ENCODE results near the gene MBTPS1. TPM values are rescaled to one million over a fixed set of nuclear protein-coding genes. Genes with fewer than 3 reads are reported as not detected.
A peak's percentile ranks its signal among the peaks of the same experiment; 100 is the strongest.

The MBTPS1 gene
- total and polyA plus RNA-seq, 2 experiments from 2014 or later: 61.0 to 69.7 TPM

GRCh38 chr16:84150926-84151325 lies 34.2 kb upstream of the MBTPS1 start:
- peaks cover 25% of the 10 kb centered on the region for H3K27me3 ChIP-seq
- H3K27ac ChIP-seq: no peak overlapping the region
- no peaks in the 10 kb centered on the region for H3K4me1 ChIP-seq (ENCODE audit: low read depth)
- H3K36me3 ChIP-seq: no peaks in the 10 kb centered on the region
- H3K4me3 ChIP-seq: no peak overlapping the region
- DNase-seq (ENCODE audit: low read depth in 1 of 2, low spot score in 1 of 2): no peak
- H3K9me3 ChIP-seq (ENCODE audit: low read depth): no peaks in the 10 kb centered on the region
- TF ChIP-seq, protein P1, sequence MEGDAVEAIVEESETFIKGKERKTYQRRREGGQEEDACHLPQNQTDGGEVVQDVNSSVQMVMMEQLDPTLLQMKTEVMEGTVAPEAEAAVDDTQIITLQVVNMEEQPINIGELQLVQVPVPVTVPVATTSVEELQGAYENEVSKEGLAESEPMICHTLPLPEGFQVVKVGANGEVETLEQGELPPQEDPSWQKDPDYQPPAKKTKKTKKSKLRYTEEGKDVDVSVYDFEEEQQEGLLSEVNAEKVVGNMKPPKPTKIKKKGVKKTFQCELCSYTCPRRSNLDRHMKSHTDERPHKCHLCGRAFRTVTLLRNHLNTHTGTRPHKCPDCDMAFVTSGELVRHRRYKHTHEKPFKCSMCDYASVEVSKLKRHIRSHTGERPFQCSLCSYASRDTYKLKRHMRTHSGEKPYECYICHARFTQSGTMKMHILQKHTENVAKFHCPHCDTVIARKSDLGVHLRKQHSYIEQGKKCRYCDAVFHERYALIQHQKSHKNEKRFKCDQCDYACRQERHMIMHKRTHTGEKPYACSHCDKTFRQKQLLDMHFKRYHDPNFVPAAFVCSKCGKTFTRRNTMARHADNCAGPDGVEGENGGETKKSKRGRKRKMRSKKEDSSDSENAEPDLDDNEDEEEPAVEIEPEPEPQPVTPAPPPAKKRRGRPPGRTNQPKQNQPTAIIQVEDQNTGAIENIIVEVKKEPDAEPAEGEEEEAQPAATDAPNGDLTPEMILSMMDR (IDR thresholded peaks at IDR 0.05; ENCODE audit: low read depth, low read length): no peak

DNA sequence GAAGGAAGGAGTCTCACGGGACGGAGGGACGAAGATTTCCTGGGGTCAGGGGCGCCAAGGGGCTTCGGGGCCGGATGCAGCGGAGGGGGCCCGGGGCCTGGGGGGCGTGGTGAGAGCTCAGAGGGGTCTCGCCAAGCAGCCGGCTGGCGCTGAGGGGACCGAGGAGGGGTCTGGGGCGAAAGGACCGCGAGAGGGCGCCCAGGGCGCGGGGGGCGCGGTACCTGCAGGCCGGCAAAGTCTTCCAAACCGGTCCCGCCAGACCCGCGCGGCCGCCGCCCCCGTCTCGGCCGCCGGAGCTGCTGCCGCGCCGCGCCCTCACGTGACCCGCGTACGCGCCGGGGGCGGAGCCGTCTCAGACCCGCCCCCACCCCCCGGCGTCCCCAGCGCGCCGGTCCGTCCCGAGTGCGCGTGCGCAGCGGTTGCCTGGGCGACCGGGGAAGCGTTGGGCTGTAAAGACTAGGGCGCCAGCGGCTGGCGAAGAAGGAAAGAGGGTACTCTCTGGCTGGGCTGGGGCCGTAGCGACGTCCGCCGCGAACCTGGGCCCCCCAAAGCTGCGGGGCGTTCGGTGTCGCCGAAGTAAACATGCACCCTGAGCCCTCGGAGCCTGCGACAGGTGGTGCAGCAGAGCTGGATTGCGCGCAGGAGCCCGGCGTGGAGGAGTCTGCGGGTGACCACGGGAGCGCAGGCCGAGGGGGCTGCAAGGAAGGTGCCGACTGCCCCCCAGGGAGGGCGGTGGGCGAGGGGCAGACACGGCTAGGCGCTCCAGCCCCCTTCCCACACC lies 28.3 kb upstream of the MBTPS1 start, which contains the start of the genes DNAAF1 and HSDL1:
DNAAF1 (plus strand) TSS at position 450 of the 781 bp plus-strand sequence; CDS start at position 583, 133 bp downstream.
HSDL1 (minus strand) TSS at position 319 of the 781 bp plus-strand sequence. CDS start 13,856 bp downstream, outside the sequence.
- peak within 1 kb of the TSS; percentile 79 for H3K27ac ChIP-seq
- H3K27me3 ChIP-seq: peaks cover 25% of the 10 kb centered on the region
- peak within 1 kb of the TSS; percentile 96 for H3K4me3 ChIP-seq
- no peaks in the 10 kb centered on the region for H3K9me3 ChIP-seq (ENCODE audit: low read depth)
- peaks cover 1% of the 10 kb centered on the region for H3K4me1 ChIP-seq (ENCODE audit: low read depth)
- no peaks in the 10 kb centered on the region for H3K36me3 ChIP-seq
- DNase-seq (ENCODE audit: low read depth in 1 of 2, low spot score in 1 of 2): peak; percentile 88 to 94
- TF ChIP-seq, protein P1 (IDR thresholded peaks at IDR 0.05; ENCODE audit: low read depth, low read length): no peak

DNA sequence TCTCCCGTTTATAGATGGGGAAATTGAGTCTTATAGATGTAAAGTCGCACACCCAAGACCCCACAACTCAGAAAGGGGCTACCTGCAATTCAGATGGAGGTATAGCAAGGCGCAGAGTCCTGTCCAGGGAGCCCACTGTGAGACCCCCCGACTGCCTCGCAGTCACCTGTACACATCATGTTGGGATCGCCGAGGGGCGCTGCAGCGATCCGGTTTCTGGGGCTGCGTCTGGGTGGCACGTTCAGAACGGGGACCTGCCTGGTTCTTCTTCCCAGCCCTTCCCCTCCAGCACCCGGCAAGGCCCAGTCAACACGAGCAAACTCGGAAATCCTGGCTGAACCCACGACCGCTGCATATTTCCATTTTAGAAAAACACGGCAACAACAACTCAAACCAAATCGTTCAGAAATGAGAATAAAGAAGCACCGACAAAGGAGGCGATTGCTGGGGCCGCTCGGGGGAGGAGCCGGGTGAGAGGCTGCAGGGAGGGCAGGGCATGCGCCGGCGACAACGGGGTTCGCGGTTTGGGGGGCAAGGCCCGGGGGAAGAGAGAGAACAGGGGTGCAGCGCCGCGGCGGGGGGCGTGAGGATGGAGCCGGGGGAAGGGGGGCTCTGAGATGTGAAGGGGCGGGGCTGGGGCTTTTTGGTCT lies 27.6 kb upstream of the MBTPS1 start:
- DNase-seq (ENCODE audit: low read depth in 1 of 2, low spot score in 1 of 2): peak; percentile 13 to 44
- TF ChIP-seq, protein P1 (IDR thresholded peaks at IDR 0.05; ENCODE audit: low read depth, low read length): peak; percentile 20

GRCh38 chr16:84143784-84144199 lies 27.1 kb upstream of the MBTPS1 start:
- H3K27ac ChIP-seq: peak overlapping the region; percentile 79
- no peaks in the 10 kb centered on the region for H3K36me3 ChIP-seq
- H3K27me3 ChIP-seq: peaks cover 20% of the 10 kb centered on the region
- peak; percentile 2 to 48 for DNase-seq (ENCODE audit: low read depth in 1 of 2, low spot score in 1 of 2)
- no peaks in the 10 kb centered on the region for H3K9me3 ChIP-seq (ENCODE audit: low read depth)
- TF ChIP-seq, protein P1 (IDR thresholded peaks at IDR 0.05; ENCODE audit: low read depth, low read length): no peak
- H3K4me3 ChIP-seq: peak overlapping the region; percentile 96
- peaks cover 14% of the 10 kb centered on the region for H3K4me1 ChIP-seq (ENCODE audit: low read depth)

More for the DNA sequence above, 27.6 kb upstream of the MBTPS1 start:
- Histone ChIP-seq H3K4me1 (ENCODE audit: low read depth) (peaks cover 8% of the 10 kb centered on the region), H3K9me3 (ENCODE audit: low read depth) (no peaks in the 10 kb centered on the region), H3K36me3 (no peaks in the 10 kb centered on the region), H3K27ac (peak overlapping the region; percentile 79), H3K4me3 (peak overlapping the region; percentile 96), H3K27me3 (peaks cover 25% of the 10 kb centered on the region)

GRCh38 chr16:84143081-84143480 lies 26.3 kb upstream of the MBTPS1 start:
- TF ChIP-seq, protein P1 (IDR thresholded peaks at IDR 0.05; ENCODE audit: low read depth, low read length): no peak
- no peaks in the 10 kb centered on the region for H3K9me3 ChIP-seq (ENCODE audit: low read depth)
- H3K36me3 ChIP-seq: no peaks in the 10 kb centered on the region
- H3K4me1 ChIP-seq (ENCODE audit: low read depth): peaks cover 19% of the 10 kb centered on the region
- no peak for DNase-seq (ENCODE audit: low read depth in 1 of 2, low spot score in 1 of 2)
- no peak overlapping the region for H3K27ac ChIP-seq
- peaks cover 16% of the 10 kb centered on the region for H3K27me3 ChIP-seq
- no peak overlapping the region for H3K4me3 ChIP-seq

All from cardiac muscle cell (in vitro differentiated cells and primary cell).